D721Med (cell line): ENCODE results near the gene TRMT10C.
"Not testable (repeated sequence)": the region's sequence is repeated elsewhere in the genome, so short reads cannot be mapped to it uniquely, and the experiment has no call there.

ENCODE experiments used
- DNase-seq: peaks from one replicate; pipeline ENCODE4 v3.0.0; 2011; ENCODE audit warnings: low spot score; ENCODE audit not compliant: insufficient read length
- FAIRE-seq: peaks from 2 replicates; lab custom pipeline; 2011; peaks lifted over from hg19 to GRCh38; lab: Jason Lieb, UNC
- CTCF ChIP-seq: IDR thresholded peaks from 2 replicates; pipeline ENCODE4 v1.5.1; 2012; ENCODE audit warnings: mild to moderate bottlenecking, control low read depth; ENCODE audit not compliant: insufficient read depth; ENCODE audit errors: missing control alignments

TRMT10C gene

GRCh38 chr3:101603184-101603583 lies 41.5 kb downstream of the TRMT10C start:
- no peak for FAIRE-seq

GRCh38 chr3:101605398-101605797 lies 43.7 kb downstream of the TRMT10C start:
- DNase-seq, FAIRE-seq: not testable (repeated sequence)

More at GRCh38 chr3:101603184-101603583, 41.5 kb downstream of the TRMT10C start:
- DNase-seq, result no peak
- TF ChIP-seq CTCF, result no peak

- FAIRE-seq (no peak), DNase-seq (no peak)
- TF ChIP-seq CTCF, result no peak
Measured at GRCh38 chr3:101611023-101611422, 49.4 kb downstream of the TRMT10C start.

- not testable (repeated sequence) for DNase-seq, FAIRE-seq
Measured at GRCh38 chr3:101613014-101613413, 51.3 kb downstream of the TRMT10C start.

GRCh38 chr3:101615525-101615924 lies 53.9 kb downstream of the TRMT10C start:
- FAIRE-seq, result no peak
- no peak for DNase-seq
- no peak for TF ChIP-seq CTCF
